ENCODE results near the gene PAQR8. TPM values are rescaled to one million over a fixed set of nuclear protein-coding genes. Genes with fewer than 3 reads are reported as not detected.

PAQR8 gene
- total and polyA plus RNA-seq, 2 experiments from 2014 or later = 20.8 to 36.9 TPM

DNA sequence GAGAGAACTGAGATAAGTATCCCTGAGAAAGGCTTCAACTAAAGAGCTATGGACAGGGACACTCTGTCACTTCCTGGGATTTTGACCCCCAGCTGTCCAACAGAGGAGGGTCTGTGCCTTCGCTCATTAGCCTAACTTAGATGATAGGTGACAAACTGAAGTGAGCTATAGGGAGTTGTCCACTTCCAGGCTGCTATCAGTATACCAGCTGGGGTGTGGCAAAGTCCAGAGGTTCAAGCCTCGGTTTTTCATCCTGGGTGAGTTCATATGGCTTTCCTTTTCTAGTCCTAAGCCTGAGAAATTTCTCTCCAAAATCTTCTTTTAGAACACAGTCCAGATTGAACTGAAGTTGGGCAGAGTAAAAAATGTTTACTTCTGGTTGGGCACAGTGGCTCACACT is 5.9 kb upstream of the PAQR8 start:
- DNase-seq (ENCODE audit: low spot score) = no peak

DNA sequence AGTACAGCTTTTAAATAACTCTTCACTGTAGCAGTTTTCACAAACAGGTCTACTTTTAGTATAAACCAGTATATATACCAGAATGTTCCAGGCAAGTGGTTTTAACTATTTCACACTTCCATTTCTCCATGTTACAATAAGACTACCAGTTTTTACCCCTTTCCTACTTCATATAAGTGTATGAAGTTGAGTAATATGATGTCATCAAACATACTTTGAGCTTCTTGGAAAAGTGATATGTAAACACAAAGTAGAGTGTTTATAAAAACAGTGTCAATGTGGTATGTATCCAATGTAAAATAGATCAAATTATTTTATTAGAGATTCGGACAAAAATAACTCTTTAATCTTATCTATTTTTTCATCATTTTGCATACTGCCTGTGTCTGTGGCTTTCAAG is 2.5 kb upstream of the PAQR8 start:
- no peaks in the 10 kb centered on the region for H4K20me1 ChIP-seq (ENCODE audit: insufficient read depth, poor library complexity, severe bottlenecking)
- WGBS (ENCODE audit: low lambda C conversion rate, missing lambda C conversion rate) = 61% methylated on average over 1 of the region's 1 CpG
- TF ChIP-seq EZH2phosphoT487 (IDR thresholded peaks at IDR 0.05; ENCODE audit: low read depth, severe bottlenecking, unreplicated experiment) (no peak), CTCF (IDR thresholded peaks at IDR 0.05; ENCODE audit: poor library complexity) (no peak), EZH2 (IDR thresholded peaks at IDR 0.05; ENCODE audit: borderline replicate concordance) (no peak)
- H3K79me2 ChIP-seq = peaks cover 23% of the 10 kb centered on the region
- no peaks in the 10 kb centered on the region for H3K27me3 ChIP-seq
- no peak overlapping the region for H3K4me2 ChIP-seq
- peaks cover 16% of the 10 kb centered on the region for H3K4me1 ChIP-seq (ENCODE audit: insufficient read depth)
- H3K36me3 ChIP-seq (replicated peaks; ENCODE audit: insufficient read depth, low read depth) = no peaks in the 10 kb centered on the region
- H3K27ac ChIP-seq = no peak overlapping the region
- no peak for DNase-seq (ENCODE audit: low spot score)
- H3K9me2 ChIP-seq (replicated peaks; ENCODE audit: insufficient read depth) = no peaks in the 10 kb centered on the region
- no peak overlapping the region for H3K4me3 ChIP-seq
- H2AFZ ChIP-seq = no peak overlapping the region
- no peaks in the 10 kb centered on the region for H3K9me3 ChIP-seq (ENCODE audit: low read depth)

More for the DNA sequence above, 5.9 kb upstream of the PAQR8 start:
- Histone ChIP-seq H3K4me3 (no peak overlapping the region), H3K4me2 (no peak overlapping the region), H3K9me3 (ENCODE audit: low read depth) (no peaks in the 10 kb centered on the region), H3K9me2 (replicated peaks; ENCODE audit: insufficient read depth) (no peaks in the 10 kb centered on the region), H3K27me3 (no peaks in the 10 kb centered on the region), H3K4me1 (ENCODE audit: insufficient read depth) (peaks cover 19% of the 10 kb centered on the region), H4K20me1 (ENCODE audit: insufficient read depth, poor library complexity, severe bottlenecking) (no peaks in the 10 kb centered on the region), H2AFZ (no peak overlapping the region), H3K79me2 (no peaks in the 10 kb centered on the region), H3K36me3 (replicated peaks; ENCODE audit: insufficient read depth, low read depth) (no peaks in the 10 kb centered on the region), H3K27ac (no peak overlapping the region)
- WGBS (ENCODE audit: low lambda C conversion rate, missing lambda C conversion rate) = 32% methylated on average over 2 of the region's 2 CpGs
- no peak for TF ChIP-seq CTCF (IDR thresholded peaks at IDR 0.05; ENCODE audit: poor library complexity)
- no peak for TF ChIP-seq EZH2 (IDR thresholded peaks at IDR 0.05; ENCODE audit: borderline replicate concordance)
- no peak for TF ChIP-seq EZH2phosphoT487 (IDR thresholded peaks at IDR 0.05; ENCODE audit: low read depth, severe bottlenecking, unreplicated experiment)

- TF ChIP-seq EZH2 (IDR thresholded peaks at IDR 0.05; ENCODE audit: borderline replicate concordance) (no peak), CTCF (IDR thresholded peaks at IDR 0.05; ENCODE audit: poor library complexity) (no peak), EZH2phosphoT487 (IDR thresholded peaks at IDR 0.05; ENCODE audit: low read depth, severe bottlenecking, unreplicated experiment) (no peak)
- peaks cover 16% of the 10 kb centered on the region for H3K4me1 ChIP-seq (ENCODE audit: insufficient read depth)
- 60% methylated on average over 3 of the region's 3 CpGs for WGBS (ENCODE audit: low lambda C conversion rate, missing lambda C conversion rate)
- no peaks in the 10 kb centered on the region for H3K27me3 ChIP-seq
- DNase-seq (ENCODE audit: low spot score) = no peak
- no peaks in the 10 kb centered on the region for H3K9me3 ChIP-seq (ENCODE audit: low read depth)
- no peak overlapping the region for H2AFZ ChIP-seq
- H3K4me3 ChIP-seq = no peak overlapping the region
- H4K20me1 ChIP-seq (ENCODE audit: insufficient read depth, poor library complexity, severe bottlenecking) = no peaks in the 10 kb centered on the region
- no peak overlapping the region for H3K4me2 ChIP-seq
- peak overlapping the region; percentile 86 for H3K27ac ChIP-seq
- H3K79me2 ChIP-seq = peaks cover 29% of the 10 kb centered on the region
- no peaks in the 10 kb centered on the region for H3K36me3 ChIP-seq (replicated peaks; ENCODE audit: insufficient read depth, low read depth)
- H3K9me2 ChIP-seq (replicated peaks; ENCODE audit: insufficient read depth) = no peaks in the 10 kb centered on the region
Measured at GRCh38 chr6:52360028-52360427, 1.9 kb upstream of the PAQR8 start.
